ENCODE measurements around the gene SLC1A1.
A peak's percentile ranks its signal among the peaks of the same experiment; 100 is the strongest.
"Not testable (repeated sequence)": the region's sequence is repeated elsewhere in the genome, so short reads cannot be mapped to it uniquely, and the experiment has no call there.

The SLC1A1 gene

DNA sequence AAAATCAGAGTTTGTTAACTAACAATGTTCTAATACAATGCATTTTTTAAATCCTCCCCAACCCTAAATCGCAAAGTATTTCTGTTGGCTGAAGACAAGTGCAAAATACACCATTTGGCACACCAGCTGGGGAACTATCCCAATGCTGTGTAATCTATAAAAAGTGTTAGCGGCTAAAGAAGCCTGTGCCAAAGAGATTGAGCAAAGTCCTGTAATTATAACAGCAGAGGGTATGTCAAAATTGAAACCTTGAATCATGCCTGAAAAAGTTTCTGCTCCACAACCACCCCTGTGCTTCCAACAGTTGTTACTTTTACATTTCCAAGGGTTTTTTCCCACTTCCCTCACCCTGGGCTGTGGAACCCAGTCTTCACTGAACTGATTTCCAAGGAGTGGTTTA lies 88.7 kb downstream of the SLC1A1 start:
- DNase-seq (ENCODE audit: low spot score): no peak

GRCh38 chr9:4581035-4581760 lies 90.9 kb downstream of the SLC1A1 start:
- no peak for DNase-seq (ENCODE audit: low spot score)

DNA sequence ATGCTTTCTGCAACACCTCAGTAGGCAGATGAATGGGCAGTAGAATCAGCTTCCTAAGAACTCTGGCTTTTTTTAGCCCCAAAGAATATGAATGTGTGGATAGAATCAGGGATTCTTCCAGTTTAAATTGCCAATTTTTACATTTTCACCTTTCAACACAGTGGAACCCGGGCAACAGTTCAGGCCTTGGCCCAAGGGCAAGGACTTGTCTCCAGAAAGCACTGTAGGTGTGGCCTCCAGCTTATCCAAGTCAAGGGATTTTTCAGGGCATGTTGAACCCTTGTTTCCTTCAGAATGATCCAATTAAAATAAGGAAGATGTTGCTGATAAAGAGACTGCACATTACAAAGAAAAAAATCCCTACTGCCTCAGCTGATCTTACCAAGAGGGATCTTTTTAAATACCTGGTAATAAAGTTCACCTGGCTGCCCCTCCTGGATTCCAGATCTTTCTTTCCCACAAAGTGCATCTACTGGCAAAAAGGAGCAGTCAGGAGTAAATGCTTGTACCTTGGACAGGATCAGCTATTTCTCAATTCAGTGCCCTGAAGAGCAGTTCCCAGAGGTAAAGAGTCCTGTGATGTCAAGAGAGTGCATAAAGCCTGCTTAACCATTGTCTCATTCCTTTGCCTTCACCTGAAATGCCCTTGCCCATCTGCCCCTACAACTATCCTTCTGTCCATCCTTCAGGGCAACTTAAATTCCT lies 91.7 kb downstream of the SLC1A1 start:
- DNase-seq (ENCODE audit: low spot score): no peak

- DNase-seq (ENCODE audit: low spot score): no peak
These were observed 92.7 kb downstream of the SLC1A1 start for GRCh38 chr9:4583001-4583400.

GRCh38 chr9:4584636-4585035 lies 94.4 kb downstream of the SLC1A1 start:
- no peak for DNase-seq (ENCODE audit: low spot score)

GRCh38 chr9:4585135-4585534 lies 94.9 kb downstream of the SLC1A1 start:
- DNase-seq (ENCODE audit: low spot score): no peak

DNA sequence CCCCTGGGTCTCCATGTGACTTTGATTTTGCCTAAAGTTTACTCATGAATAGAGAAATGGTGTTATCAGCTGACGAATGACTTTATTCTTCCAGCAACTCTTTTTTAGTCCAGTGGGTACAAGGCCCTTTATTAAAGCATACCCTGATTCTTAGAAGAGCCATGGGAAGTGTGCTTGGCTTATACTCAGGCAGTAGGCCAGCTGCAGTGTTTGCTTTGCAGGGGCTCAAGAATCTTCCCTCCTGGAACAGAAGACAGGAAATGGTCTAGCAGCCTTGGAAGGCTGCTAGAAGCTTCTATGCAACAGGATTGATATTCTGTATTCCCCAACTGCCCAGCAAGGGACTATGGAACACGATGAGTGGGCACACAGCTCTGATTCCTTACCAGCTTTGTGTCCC lies 98.5 kb downstream of the SLC1A1 start:
- no peak for DNase-seq (ENCODE audit: low spot score)

DNA sequence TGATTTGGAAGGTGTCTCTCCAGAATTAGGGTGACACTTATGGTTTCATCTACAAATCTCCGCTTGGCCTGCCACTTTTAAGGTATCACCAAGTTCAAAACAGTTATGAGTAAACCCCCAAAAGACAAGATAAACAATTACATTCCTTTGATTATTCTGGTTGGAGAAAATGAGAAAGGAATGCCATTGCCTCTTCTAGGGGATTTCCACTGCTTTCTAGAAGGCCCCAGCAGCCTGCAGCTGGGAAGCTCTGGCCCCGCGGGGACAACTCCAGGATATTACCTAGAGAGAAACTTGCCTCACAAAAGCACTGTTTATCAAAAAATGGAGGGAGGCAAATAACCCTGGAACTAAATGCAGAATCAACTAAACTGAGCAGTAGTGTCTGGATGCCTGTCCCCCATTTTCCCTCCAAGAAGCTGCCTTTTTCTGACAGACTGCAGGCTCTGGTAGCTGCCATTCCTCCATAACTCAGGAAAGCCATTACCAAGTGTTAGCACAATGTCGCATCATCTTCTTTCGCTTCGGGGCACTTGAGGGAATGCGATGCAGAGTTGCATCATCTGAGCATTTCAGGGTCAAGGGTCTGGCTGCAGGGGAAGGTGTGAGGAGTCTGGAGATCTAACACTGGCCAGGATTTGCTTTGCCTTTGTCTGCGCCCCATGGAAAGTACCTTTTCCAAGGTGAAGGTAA lies 100.3 kb downstream of the SLC1A1 start:
- DNase-seq (ENCODE audit: low spot score): no peak

- no peak for DNase-seq (ENCODE audit: low spot score)
These were observed 100.8 kb downstream of the SLC1A1 start for GRCh38 chr9:4591123-4591500.

GRCh38 chr9:4592295-4592694 lies 102.0 kb downstream of the SLC1A1 start:
- DNase-seq (ENCODE audit: low spot score): no peak

DNA sequence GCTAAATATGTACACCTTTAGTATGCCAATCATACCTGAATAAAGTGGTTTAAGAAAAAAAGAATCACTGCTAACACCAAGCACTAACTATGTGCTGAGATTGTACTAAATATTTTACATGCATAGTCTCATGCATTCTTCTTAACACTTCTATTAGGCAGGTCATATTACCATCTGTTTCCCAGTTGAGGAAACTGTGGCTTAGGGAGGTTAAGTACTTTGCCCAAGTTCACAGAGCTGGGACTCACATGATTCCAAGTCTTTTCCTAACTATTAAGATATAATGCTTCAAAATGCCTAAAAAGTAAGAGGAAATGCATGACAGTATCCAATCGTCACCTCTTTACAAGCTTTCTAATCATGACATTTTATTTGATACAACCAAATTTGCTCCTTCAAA lies 102.6 kb downstream of the SLC1A1 start:
- no peak for DNase-seq (ENCODE audit: low spot score)

GRCh38 chr9:4594545-4594944 lies 104.3 kb downstream of the SLC1A1 start:
- no peak for DNase-seq (ENCODE audit: low spot score)

- DNase-seq (ENCODE audit: low spot score): no peak
These were observed 104.7 kb downstream of the SLC1A1 start for GRCh38 chr9:4594994-4595393.

GRCh38 chr9:4596165-4596922 lies 106.1 kb downstream of the SLC1A1 start:
- no peak for DNase-seq (ENCODE audit: low spot score)

DNA sequence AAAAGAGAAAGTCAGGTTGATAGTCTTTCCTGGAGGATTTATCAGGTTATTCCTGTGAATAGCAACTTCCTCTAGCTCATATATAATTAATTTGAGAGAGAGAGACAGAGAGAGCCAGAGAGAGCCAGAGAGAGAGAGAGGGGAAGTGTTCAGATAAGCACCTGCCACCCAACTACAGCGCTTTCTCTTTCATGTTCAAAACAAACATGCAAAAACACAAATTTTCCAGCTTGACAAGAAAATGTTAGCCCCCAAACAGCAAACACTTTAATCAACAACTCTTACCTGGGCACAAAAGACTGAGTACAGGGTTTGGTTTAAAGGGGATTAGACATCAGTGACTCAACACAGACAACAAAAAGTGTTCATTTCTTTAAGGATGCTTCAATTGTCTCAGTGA lies 110.1 kb downstream of the SLC1A1 start:
- DNase-seq (ENCODE audit: low spot score): no peak

DNA sequence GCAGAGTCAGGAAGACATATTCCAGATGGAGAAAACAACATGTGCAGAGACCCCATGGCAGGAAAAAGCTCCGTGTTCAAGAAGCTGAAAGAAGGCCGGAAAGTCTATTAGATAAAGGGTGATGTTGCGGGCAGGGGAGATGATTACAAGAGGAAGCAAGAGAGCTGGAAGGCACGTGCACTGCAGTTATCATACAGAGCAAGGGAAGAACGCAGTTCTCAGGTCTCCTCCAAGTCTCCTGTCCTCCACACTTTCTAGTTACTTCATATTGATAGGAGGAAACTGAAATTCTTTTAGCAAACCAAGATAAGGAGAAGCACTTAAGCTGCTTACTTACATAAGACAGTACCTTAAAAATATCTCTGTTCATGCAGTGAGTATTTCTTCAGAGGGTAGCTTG lies 113.6 kb downstream of the SLC1A1 start:
- no peak for DNase-seq (ENCODE audit: low spot score)

GRCh38 chr9:4604678-4605095 lies 114.4 kb downstream of the SLC1A1 start:
- DNase-seq (ENCODE audit: low spot score): peak; percentile 53

- DNase-seq (ENCODE audit: low spot score): not testable (repeated sequence)
These were observed 115.8 kb downstream of the SLC1A1 start for GRCh38 chr9:4606033-4606432.

DNA sequence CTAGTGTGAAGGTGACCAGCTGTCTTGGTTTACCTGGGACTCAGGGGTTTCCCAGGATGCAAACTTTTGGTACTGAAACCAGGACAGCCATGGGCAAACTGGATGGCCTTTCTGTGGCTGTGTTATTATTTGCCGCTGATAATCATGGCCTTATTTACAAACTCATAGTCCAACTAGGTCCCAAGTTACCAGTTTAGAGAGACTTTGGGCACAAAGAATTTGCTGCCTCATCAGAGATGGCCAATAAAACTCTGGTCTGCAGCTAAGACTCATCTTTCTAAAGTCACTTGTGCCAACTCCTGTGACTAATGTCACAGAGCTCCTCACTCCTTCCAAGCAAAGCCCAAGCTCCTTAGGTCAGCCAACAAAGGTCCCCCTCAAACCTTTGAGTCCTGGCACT lies 124.4 kb downstream of the SLC1A1 start:
- no peak for DNase-seq (ENCODE audit: low spot score)

- no peak for DNase-seq (ENCODE audit: low spot score)
These were observed 125.0 kb downstream of the SLC1A1 start for GRCh38 chr9:4615251-4615650.

DNA sequence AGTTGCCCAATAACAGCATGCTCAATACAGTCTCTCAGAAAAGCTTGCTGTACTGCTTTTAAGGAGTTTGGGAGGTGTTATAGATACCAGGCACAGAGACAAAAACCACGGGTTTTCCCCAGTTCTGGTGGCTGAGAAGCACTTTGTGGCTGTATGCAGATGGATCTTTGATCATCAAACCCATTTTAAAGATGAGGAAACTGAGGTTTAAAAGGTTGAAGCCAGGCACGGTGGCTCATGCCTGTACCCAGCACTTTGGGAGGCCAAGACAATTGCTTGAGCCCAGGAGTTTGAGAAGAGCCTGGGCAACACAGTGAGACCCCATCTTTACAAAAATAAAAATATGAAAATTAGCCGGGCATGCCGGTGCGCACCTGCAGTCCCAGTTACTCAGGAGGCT lies 125.5 kb downstream of the SLC1A1 start:
- DNase-seq (ENCODE audit: low spot score): no peak

GRCh38 chr9:4617752-4618151 lies 127.5 kb downstream of the SLC1A1 start:
- no peak for DNase-seq (ENCODE audit: low spot score)

DNA sequence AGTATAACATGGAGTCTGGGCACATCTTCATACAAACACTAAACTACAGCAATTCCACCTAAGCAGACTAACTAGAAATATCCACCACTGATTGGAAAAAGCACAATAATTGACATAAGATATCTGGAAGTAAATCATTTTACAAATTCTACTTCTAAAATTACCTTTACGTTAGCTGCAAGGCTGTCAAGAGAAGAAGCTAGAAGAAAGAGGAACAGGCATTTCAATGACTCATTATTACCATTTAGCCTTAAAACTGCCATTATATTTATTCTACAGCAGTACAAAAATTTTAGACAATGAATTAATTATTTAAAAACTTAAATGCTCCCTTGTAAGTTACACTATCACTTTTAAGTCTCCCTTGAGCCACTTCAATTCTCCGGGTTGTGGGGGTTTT lies 128.4 kb downstream of the SLC1A1 start:
- no peak for DNase-seq (ENCODE audit: low spot score)

Data from D341Med (cell line).